Prostate gland (tissue), 2 donors: Measurements from ENCODE around the gene EIF2D. TPM values are rescaled to one million over a fixed set of nuclear protein-coding genes. Genes with fewer than 3 reads are reported as not detected.

Experiments
- DNase-seq: peaks from one replicate; pipeline ENCODE4 v3.0.0-alpha.2; 2019; ENCODE audit warnings: low spot score
- H3K27ac ChIP-seq, 2 donors: fragments of 200-600 bp; sonication (generic); 2 replicates each; pipeline ENCODE4 v1.5.1; 2017 to 2019
- H3K27me3 ChIP-seq: fragments of 200-600 bp; sonication (generic); replicated peaks from 2 replicates; pipeline ENCODE4 v1.5.1; 2019; ENCODE audit not compliant: insufficient read depth
- H3K36me3 ChIP-seq, 2 donors: fragments of 200-600 bp; sonication (generic); 1 replicate in 1 of 2; 2 replicates in 1 of 2; pipeline versions ENCODE4 v1.5.1 to v1.8.1; 2017 to 2019
- H3K4me1 ChIP-seq: fragments of 200-600 bp; sonication (generic); replicated peaks from 2 replicates; pipeline ENCODE4 v1.5.1; 2019
- H3K4me3 ChIP-seq, 2 donors: fragments of 200-600 bp; sonication (generic); 2 replicates each; pipeline ENCODE4 v1.5.1; 2017 to 2019
- H3K9me3 ChIP-seq: fragments of 200-600 bp; sonication (generic); 2 replicates; pipeline ENCODE4 v1.5.1; 2017
- POLR2A ChIP-seq: fragments of 450-650 bp; IDR thresholded peaks from one replicate; pipeline ENCODE4 v1.6.1; 2016; ENCODE audit warnings: antibody characterized with exemption, mild to moderate bottlenecking
- POLR2AphosphoS5 ChIP-seq: sonication (generic); formaldehyde crosslinking; IDR thresholded peaks from one replicate; pipeline ENCODE4 v1.6.1; 2017; ENCODE audit warnings: antibody characterized with exemption
- WGBS: methylation state at CpG from one replicate; pipeline ENCODE4 v1.1.5; 2018; 5-methylcytosine and 5-hydroxymethylcytosine counted together
- intact Hi-C: fragments of 100-400 bp; cut with DNase I; formaldehyde crosslinking; loops from one replicate; pipeline ENCODE4 v1.14.2; 2022
- total RNA-seq, 2 donors: library from RNA; depleted of rRNA; stranded (reverse); fragments of >200 nt; gene quantifications; one replicate each; pipeline ENCODE4 v1.1.0, GENCODE V29; 2016
- TF ChIP-seq, protein P1 (sequence below), 4 experiments: fragments of 200-600 bp in 2 of 4; fragments of 450-650 bp in 2 of 4; sonication (generic) in 2 of 4; IDR thresholded peaks; 1 replicate in 3 of 4; 2 replicates in 1 of 4; pipeline ENCODE4 v1.5.1; 2016 to 2019; ENCODE audit warnings: antibody characterized with exemption in 4 of 4, mild to moderate bottlenecking in 2 of 4, moderate library complexity in 2 of 4

The EIF2D gene
- total RNA-seq, 2 donors from 2014 or later, result 42.8 to 60.2 TPM

DNA sequence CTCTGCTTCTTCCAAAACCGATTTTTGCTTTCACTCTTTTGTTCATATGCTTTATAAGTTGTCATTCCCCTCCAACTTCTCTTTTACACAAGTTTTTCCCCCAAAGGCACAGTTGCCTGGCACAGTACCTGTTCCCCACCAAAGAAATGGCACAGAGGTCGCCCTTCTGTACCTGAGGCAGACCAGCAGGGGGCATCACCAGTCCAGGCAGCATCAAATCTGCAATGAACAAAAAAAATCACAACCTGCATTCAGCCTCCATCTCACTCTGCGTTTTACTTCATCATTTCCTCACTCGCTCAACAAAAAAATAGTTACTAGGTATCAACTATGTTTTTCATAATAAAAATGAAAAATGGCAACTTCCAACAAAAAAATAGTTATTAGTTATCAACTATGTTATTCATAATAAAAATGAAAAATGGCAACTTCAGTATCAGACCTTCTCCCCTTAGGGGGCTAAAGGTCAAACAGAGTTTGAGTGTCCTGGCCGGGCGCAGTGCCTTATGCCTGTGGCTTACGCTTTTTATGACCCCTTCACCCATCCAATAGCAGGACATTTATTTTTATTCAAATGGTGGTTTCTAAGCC lies 4.1 kb downstream of the EIF2D start:
- DNase-seq, result no peak
- Histone ChIP-seq H3K27me3 (no peaks in the 10 kb centered on the region), H3K4me3 (no peak overlapping the region), H3K4me1 (peaks cover 5% of the 10 kb centered on the region), H3K36me3 (peaks cover 0 to under 1% of the 10 kb centered on the region in 2 donors), H3K27ac (no peak overlapping the region), H3K9me3 (no peaks in the 10 kb centered on the region)
- intact Hi-C loops, result no loop called here
- WGBS, result 75% methylated on average over 7 of the region's 7 CpGs
- no peak for TF ChIP-seq POLR2A
- TF ChIP-seq POLR2AphosphoS5, result no peak
- TF ChIP-seq, protein P1, sequence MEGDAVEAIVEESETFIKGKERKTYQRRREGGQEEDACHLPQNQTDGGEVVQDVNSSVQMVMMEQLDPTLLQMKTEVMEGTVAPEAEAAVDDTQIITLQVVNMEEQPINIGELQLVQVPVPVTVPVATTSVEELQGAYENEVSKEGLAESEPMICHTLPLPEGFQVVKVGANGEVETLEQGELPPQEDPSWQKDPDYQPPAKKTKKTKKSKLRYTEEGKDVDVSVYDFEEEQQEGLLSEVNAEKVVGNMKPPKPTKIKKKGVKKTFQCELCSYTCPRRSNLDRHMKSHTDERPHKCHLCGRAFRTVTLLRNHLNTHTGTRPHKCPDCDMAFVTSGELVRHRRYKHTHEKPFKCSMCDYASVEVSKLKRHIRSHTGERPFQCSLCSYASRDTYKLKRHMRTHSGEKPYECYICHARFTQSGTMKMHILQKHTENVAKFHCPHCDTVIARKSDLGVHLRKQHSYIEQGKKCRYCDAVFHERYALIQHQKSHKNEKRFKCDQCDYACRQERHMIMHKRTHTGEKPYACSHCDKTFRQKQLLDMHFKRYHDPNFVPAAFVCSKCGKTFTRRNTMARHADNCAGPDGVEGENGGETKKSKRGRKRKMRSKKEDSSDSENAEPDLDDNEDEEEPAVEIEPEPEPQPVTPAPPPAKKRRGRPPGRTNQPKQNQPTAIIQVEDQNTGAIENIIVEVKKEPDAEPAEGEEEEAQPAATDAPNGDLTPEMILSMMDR (IDR thresholded peaks at IDR 0.05), result peak; percentile 15 to 70 (median 38)

DNA sequence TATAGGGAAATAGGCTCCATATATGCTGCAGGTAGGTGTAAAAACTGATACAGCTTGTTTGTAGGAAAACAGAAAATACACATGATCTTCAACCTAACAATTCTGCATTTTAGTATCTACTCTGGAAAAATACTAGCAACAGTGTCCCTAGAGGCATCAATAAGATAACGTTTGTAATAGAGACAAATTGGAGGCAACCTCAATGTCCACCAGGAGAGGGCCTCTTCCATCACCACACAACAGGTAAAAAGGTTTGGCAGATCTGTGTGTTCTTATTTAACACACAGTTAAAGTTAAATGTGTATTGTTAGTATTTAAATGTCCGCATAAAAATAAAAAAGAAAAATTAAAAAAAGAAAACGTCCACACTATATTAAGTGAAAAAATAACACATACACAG lies 5.4 kb downstream of the EIF2D start:
- Histone ChIP-seq H3K27me3 (no peaks in the 10 kb centered on the region), H3K4me1 (peaks cover 5% of the 10 kb centered on the region), H3K9me3 (no peaks in the 10 kb centered on the region), H3K27ac (no peak overlapping the region), H3K4me3 (no peak overlapping the region), H3K36me3 (peaks cover 0 to 7% of the 10 kb centered on the region in 2 donors)
- no peak for DNase-seq
- 50% methylated on average over 3 of the region's 3 CpGs for WGBS
- intact Hi-C loops, result no loop called here
- TF ChIP-seq, protein P1 (IDR thresholded peaks at IDR 0.05), result peak in 2 of 4 experiments; percentile 5 to 46
- TF ChIP-seq POLR2AphosphoS5, result no peak
- no peak for TF ChIP-seq POLR2A

DNA sequence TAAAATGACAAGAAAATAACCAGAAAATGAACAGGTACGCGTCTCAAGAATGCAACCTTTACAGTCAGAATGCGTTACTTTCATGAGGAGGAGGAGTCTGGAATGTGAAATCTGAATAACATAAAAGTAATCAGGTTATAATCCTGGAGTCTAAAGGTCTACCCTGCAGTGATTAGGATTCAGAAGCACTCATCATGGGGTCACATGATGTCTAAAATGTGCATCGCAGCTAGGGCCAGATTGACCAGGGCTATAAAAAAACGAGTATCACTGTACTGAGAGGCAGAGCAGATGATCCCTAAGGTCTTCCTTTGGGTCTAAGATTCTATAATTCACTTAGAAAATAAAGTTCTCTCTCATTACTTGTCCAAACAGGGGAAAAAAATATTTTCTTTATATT lies 7.4 kb downstream of the EIF2D start:
- Histone ChIP-seq H3K27me3 (no peaks in the 10 kb centered on the region), H3K36me3 (peaks cover 0 to 8% of the 10 kb centered on the region in 2 donors), H3K4me1 (no peaks in the 10 kb centered on the region), H3K27ac (no peak overlapping the region), H3K9me3 (no peaks in the 10 kb centered on the region), H3K4me3 (no peak overlapping the region)
- TF ChIP-seq, protein P1 (IDR thresholded peaks at IDR 0.05), result no peak
- TF ChIP-seq POLR2AphosphoS5 (no peak), POLR2A (no peak)
- DNase-seq, result no peak
- intact Hi-C loops, result no loop called here
- WGBS, result 84% methylated on average over 5 of the region's 5 CpGs

DNA sequence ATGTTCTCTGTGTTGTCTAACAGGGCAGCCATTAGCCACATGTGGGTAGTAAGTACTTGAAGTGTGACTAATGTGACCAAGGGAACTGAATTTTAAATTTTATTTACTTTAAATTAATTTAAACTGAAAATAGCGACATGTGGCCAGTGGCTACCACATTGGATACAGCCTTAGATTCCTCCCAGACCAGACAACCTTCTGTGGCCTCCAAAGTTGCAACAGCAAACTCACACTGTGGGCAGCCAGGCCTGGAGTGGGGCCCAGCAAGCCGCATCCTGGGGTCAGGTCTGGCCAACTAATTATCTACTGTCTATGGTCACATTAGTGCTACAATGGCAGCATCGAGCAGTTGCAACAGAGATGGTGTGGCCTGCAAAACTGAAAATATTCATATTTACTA lies 11.7 kb downstream of the EIF2D start:
- DNase-seq, result no peak
- no peaks in the 10 kb centered on the region for H3K9me3 ChIP-seq
- peaks cover 0 to 17% of the 10 kb centered on the region in 2 donors for H3K36me3 ChIP-seq
- intact Hi-C loops, result no loop called here
- H3K27ac ChIP-seq, result no peak overlapping the region
- peaks cover 3% of the 10 kb centered on the region for H3K4me1 ChIP-seq
- 97% methylated on average over 3 of the region's 3 CpGs for WGBS
- no peaks in the 10 kb centered on the region for H3K27me3 ChIP-seq
- H3K4me3 ChIP-seq, result no peak overlapping the region
- TF ChIP-seq, protein P1 (IDR thresholded peaks at IDR 0.05), result no peak
- TF ChIP-seq POLR2A (no peak), POLR2AphosphoS5 (no peak)

DNA sequence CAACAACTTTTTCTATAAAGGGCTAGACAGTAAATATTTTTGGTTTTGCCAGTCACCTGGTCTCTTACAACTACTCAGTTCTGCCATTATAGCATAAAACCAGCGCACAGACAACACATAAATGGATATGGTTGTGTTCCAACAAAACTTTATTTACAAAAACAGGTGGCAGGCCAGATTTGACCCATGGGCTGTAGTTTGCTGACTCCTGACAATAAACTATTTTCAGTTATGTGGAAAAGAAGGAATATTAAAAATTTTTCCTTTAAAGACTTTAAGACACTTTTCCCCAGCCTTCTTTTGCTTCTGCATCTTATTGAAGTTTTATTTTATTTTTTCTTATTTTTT lies 16.0 kb downstream of the EIF2D start:
- H3K9me3 ChIP-seq, result no peaks in the 10 kb centered on the region
- WGBS, result 86% methylated on average over 1 of the region's 1 CpG
- H3K4me3 ChIP-seq, result no peak overlapping the region
- H3K36me3 ChIP-seq, result peaks cover 0 to 10% of the 10 kb centered on the region in 2 donors
- intact Hi-C loops, result no loop called here
- peak overlapping the region in 1 of 2 donors; percentile 39 for H3K27ac ChIP-seq
- H3K27me3 ChIP-seq, result no peaks in the 10 kb centered on the region
- DNase-seq, result no peak
- peaks cover 3% of the 10 kb centered on the region for H3K4me1 ChIP-seq
- TF ChIP-seq, protein P1 (IDR thresholded peaks at IDR 0.05), result no peak
- TF ChIP-seq POLR2A (no peak), POLR2AphosphoS5 (no peak)
